Fibroblast of lung (primary cell): ENCODE measurements around the gene PTGES3. TPM values are rescaled to one million over a fixed set of nuclear protein-coding genes. Genes with fewer than 3 reads are reported as not detected.

Experiments
- DNase-seq, 2 donors: peaks; one replicate each; pipeline versions ENCODE4 v3.0.0 to v3.0.0-alpha.2; 2010; ENCODE audit warnings: low read depth in 2 of 2
- H2AFZ ChIP-seq: 2 replicates; pipeline ENCODE4 v1.5.1; 2012; ENCODE audit warnings: low read length, control low read depth, inconsistent platforms
- H3K27ac ChIP-seq: 2 replicates; pipeline ENCODE4 v1.5.1; 2011; ENCODE audit warnings: low read length, control low read depth; ENCODE audit not compliant: insufficient read depth
- H3K27me3 ChIP-seq: 2 replicates; pipeline ENCODE4 v1.5.1; 2011; ENCODE audit warnings: mild to moderate bottlenecking, low read length; ENCODE audit not compliant: control insufficient read depth, insufficient read depth
- H3K36me3 ChIP-seq: 2 replicates; pipeline ENCODE4 v1.5.1; 2011; ENCODE audit warnings: low read length; ENCODE audit not compliant: control insufficient read depth, insufficient read depth
- H3K4me1 ChIP-seq: 2 replicates; pipeline ENCODE4 v1.5.1; 2011; ENCODE audit warnings: low read length; ENCODE audit not compliant: control insufficient read depth, insufficient read depth; ENCODE audit errors: extremely low read depth
- H3K4me2 ChIP-seq: 2 replicates; pipeline ENCODE4 v1.5.1; 2011; ENCODE audit warnings: low read length, control low read depth; ENCODE audit not compliant: insufficient read depth; ENCODE audit errors: extremely low read depth
- H3K4me3 ChIP-seq, 4 experiments: fragments of 200-600 bp in 1 of 4; sonication (generic) in 1 of 4; replicated peaks in 1 of 4; 2 replicates each; pipeline ENCODE4 v1.5.1; 2011 to 2016; ENCODE audit warnings: low read length in 4 of 4, low read depth in 3 of 4, mild to moderate bottlenecking in 3 of 4, control low read depth in 2 of 4, inconsistent platforms in 1 of 4, mixed read lengths in 1 of 4; ENCODE audit not compliant: insufficient read depth in 1 of 4; ENCODE audit errors: control extremely low read depth in 1 of 4
- H3K79me2 ChIP-seq: 2 replicates; pipeline ENCODE4 v1.5.1; 2012; ENCODE audit warnings: mild to moderate bottlenecking, low read length, inconsistent platforms; ENCODE audit not compliant: control insufficient read depth, insufficient read depth
- H3K9ac ChIP-seq: 2 replicates; pipeline ENCODE4 v1.5.1; 2011; ENCODE audit warnings: mild to moderate bottlenecking, low read length, control low read depth; ENCODE audit not compliant: insufficient read depth
- H3K9me3 ChIP-seq: 2 replicates; pipeline ENCODE4 v1.5.1; 2012; ENCODE audit warnings: low read depth, low read length; ENCODE audit not compliant: control insufficient read depth, insufficient read depth
- H4K20me1 ChIP-seq: 2 replicates; pipeline ENCODE4 v1.5.1; 2011; ENCODE audit warnings: low read length; ENCODE audit not compliant: control insufficient read depth, insufficient read depth; ENCODE audit errors: extremely low read depth
- EZH2 ChIP-seq: IDR thresholded peaks from 2 replicates; pipeline ENCODE4 v1.5.1; 2012; ENCODE audit warnings: low read length, control low read depth, mild to moderate bottlenecking; ENCODE audit errors: missing control alignments
- polyA plus RNA-seq, 2 donors: library from polyadenylated mRNA; depleted of rRNA in 1 of 2; stranded (reverse) in 1 of 2; unstranded in 1 of 2; fragments of >200 nt; gene quantifications; 2 replicates each; pipeline ENCODE4 v1.2.1, GENCODE V29; 2011 to 2012; ENCODE audit warnings: missing spikeins in 1 of 2
- total RNA-seq: library from RNA; depleted of rRNA; stranded (reverse); fragments of >200 nt; gene quantifications from 2 replicates; pipeline ENCODE4 v1.2.1, GENCODE V29; 2014
- TF ChIP-seq, protein P1 (sequence below), 2 donors: IDR thresholded peaks in 1 of 2; conservative IDR thresholded peaks in 1 of 2; 1 replicate in 1 of 2; 2 replicates in 1 of 2; pipeline ENCODE4 v1.5.1; 2011 to 2012; ENCODE audit warnings: low read length in 2 of 2, control low read depth in 1 of 2, inconsistent platforms in 1 of 2, low read depth in 1 of 2, mild to moderate bottlenecking in 1 of 2

PTGES3 gene
- total and polyA plus RNA-seq, 2 donors (not counting 1 experiment from before 2014, with no cell fraction given): 60.3 to 119 TPM

DNA sequence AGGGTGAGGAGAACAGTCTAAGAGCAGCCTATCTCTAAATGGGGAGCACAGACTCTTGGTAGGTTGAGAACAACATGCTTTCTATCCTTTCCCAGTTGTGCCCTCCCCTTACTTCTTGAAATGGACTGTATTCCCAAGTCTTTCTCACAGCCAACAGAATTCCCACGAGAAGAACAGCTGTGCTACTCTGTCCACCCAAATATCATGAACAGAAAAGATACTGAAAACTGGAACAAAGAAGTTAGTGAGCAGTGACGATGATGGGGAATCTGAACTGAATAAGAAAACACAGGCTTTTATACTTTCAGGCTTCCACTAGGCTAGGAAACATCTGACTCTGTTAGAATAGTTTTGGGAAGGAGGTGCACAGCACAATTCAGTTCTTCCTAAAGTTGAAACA, 33.6 kb upstream of the PTGES3 start:
- no peaks in the 10 kb centered on the region for H3K9me3 ChIP-seq
- H3K4me3 ChIP-seq: peak overlapping the region in 3 of 4 experiments; percentile 2 to 93 (median 40)
- H3K4me2 ChIP-seq: peak overlapping the region; percentile 45
- H3K27me3 ChIP-seq: no peaks in the 10 kb centered on the region
- no peak for TF ChIP-seq EZH2
- TF ChIP-seq, protein P1, sequence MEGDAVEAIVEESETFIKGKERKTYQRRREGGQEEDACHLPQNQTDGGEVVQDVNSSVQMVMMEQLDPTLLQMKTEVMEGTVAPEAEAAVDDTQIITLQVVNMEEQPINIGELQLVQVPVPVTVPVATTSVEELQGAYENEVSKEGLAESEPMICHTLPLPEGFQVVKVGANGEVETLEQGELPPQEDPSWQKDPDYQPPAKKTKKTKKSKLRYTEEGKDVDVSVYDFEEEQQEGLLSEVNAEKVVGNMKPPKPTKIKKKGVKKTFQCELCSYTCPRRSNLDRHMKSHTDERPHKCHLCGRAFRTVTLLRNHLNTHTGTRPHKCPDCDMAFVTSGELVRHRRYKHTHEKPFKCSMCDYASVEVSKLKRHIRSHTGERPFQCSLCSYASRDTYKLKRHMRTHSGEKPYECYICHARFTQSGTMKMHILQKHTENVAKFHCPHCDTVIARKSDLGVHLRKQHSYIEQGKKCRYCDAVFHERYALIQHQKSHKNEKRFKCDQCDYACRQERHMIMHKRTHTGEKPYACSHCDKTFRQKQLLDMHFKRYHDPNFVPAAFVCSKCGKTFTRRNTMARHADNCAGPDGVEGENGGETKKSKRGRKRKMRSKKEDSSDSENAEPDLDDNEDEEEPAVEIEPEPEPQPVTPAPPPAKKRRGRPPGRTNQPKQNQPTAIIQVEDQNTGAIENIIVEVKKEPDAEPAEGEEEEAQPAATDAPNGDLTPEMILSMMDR (conservative IDR thresholded peaks at IDR 0.05 in 1 of 2, IDR thresholded peaks at IDR 0.05 in 1 of 2; ENCODE audit: low read depth in 1 of 2, low read length in 2 of 2): no peak
- peaks cover 13% of the 10 kb centered on the region for H3K36me3 ChIP-seq
- DNase-seq: no peak
- H3K9ac ChIP-seq: no peak overlapping the region
- no peak overlapping the region for H3K27ac ChIP-seq
- H3K4me1 ChIP-seq: peaks cover 7% of the 10 kb centered on the region
- H3K79me2 ChIP-seq: peaks cover 74% of the 10 kb centered on the region
- no peak overlapping the region for H2AFZ ChIP-seq
- peaks cover 6% of the 10 kb centered on the region for H4K20me1 ChIP-seq

DNA sequence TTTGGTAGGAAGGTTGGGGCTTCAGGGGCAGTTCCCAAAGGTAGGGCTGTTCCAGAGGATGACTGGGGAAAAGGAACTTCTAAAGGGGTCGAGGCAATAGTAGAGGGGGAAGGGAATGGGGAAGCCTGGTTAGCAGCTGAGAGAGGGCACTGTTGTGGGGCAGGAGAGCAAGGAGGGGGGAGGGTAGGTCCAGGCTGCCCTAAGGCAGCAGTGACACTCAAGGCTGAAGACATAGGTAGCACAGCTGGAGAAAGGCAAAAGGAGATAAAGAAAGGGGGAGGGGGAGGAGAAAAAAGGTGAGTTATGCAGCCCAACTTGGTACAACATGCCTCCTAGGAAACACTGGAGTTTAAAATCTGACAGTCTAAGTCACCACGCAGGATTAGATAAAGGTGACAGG, 33.1 kb upstream of the PTGES3 start:
- Histone ChIP-seq H4K20me1 (peaks cover 6% of the 10 kb centered on the region), H3K4me1 (peaks cover 7% of the 10 kb centered on the region), H3K9me3 (no peaks in the 10 kb centered on the region), H3K4me2 (peak overlapping the region; percentile 42), H2AFZ (no peak overlapping the region), H3K27me3 (no peaks in the 10 kb centered on the region), H3K27ac (no peak overlapping the region), H3K79me2 (peaks cover 79% of the 10 kb centered on the region), H3K36me3 (peaks cover 15% of the 10 kb centered on the region), H3K9ac (no peak overlapping the region), H3K4me3 (peak overlapping the region in 2 of 4 experiments; percentile 40 to 93)
- DNase-seq: no peak
- no peak for TF ChIP-seq EZH2
- TF ChIP-seq, protein P1 (conservative IDR thresholded peaks at IDR 0.05 in 1 of 2, IDR thresholded peaks at IDR 0.05 in 1 of 2; ENCODE audit: low read depth in 1 of 2, low read length in 2 of 2): no peak

DNA sequence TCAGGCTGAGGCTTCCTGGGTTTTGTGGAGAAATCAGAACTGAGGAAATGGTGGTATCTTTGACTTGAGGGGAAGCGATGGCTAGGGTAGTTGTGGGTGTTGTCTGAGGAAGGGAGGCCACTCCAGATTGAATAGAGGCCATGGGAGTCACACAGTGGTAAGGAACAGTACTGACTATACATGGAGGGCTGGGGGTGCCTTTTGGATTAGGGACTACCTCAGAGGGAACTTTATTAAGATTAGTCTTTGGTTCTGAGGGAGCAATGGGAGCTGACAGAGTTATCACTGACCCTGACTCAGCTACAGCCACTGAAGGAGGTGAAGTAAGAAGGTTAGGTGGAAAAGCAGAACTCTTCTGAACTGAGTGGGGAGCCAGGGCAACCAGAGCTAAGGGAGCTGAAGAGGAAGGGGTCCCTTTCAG, 32.7 kb upstream of the PTGES3 start:
- Histone ChIP-seq H3K36me3 (peaks cover 18% of the 10 kb centered on the region), H3K4me2 (peak overlapping the region; percentile 44), H3K27me3 (no peaks in the 10 kb centered on the region)

More for the DNA sequence above, 32.7 kb upstream of the PTGES3 start:
- Histone ChIP-seq H2AFZ (no peak overlapping the region), H3K79me2 (peaks cover 84% of the 10 kb centered on the region), H3K4me1 (peaks cover 9% of the 10 kb centered on the region), H3K4me3 (no peak overlapping the region), H4K20me1 (peaks cover 10% of the 10 kb centered on the region), H3K9me3 (no peaks in the 10 kb centered on the region), H3K27ac (peak overlapping the region; percentile 27), H3K9ac (no peak overlapping the region)
- DNase-seq: no peak
- TF ChIP-seq EZH2: no peak
- TF ChIP-seq, protein P1 (conservative IDR thresholded peaks at IDR 0.05 in 1 of 2, IDR thresholded peaks at IDR 0.05 in 1 of 2; ENCODE audit: low read depth in 1 of 2, low read length in 2 of 2): no peak
